Activated CD8-positive, alpha-beta memory T cell treated with anti-CD3 and anti-CD28 coated beads, Interleukin-2, amount 50 U/mL, for 4 hours (primary cell): ENCODE results near the gene SOX5.
"Not testable (repeated sequence)": the region's sequence is repeated elsewhere in the genome, so short reads cannot be mapped to it uniquely, and the experiment has no call there.

Source experiments
- DNase-seq: peaks from one replicate; pipeline ENCODE4 v3.0.0-alpha.2; 2020

SOX5 gene

GRCh38 chr12:23906329-23906728, 43.1 kb downstream of the SOX5 start:
- no peak for DNase-seq

GRCh38 chr12:23899434-23899833, 50.0 kb downstream of the SOX5 start:
- no peak for DNase-seq

GRCh38 chr12:23898121-23898520, 51.3 kb downstream of the SOX5 start:
- DNase-seq, result no peak

GRCh38 chr12:23895792-23896218, 53.7 kb downstream of the SOX5 start:
- no peak for DNase-seq

GRCh38 chr12:23893611-23894010, 55.9 kb downstream of the SOX5 start:
- DNase-seq, result no peak

GRCh38 chr12:23891115-23891514, 58.4 kb downstream of the SOX5 start:
- DNase-seq, result no peak

GRCh38 chr12:23889069-23889440, 60.4 kb downstream of the SOX5 start:
- DNase-seq, result no peak

GRCh38 chr12:23888396-23889068, 60.9 kb downstream of the SOX5 start:
- DNase-seq, result no peak

GRCh38 chr12:23887055-23887835, 62.2 kb downstream of the SOX5 start:
- no peak for DNase-seq

GRCh38 chr12:23885394-23885793, 64.1 kb downstream of the SOX5 start:
- no peak for DNase-seq

GRCh38 chr12:23884909-23885308, 64.6 kb downstream of the SOX5 start:
- no peak for DNase-seq

GRCh38 chr12:23880988-23881387, 68.5 kb downstream of the SOX5 start:
- DNase-seq, result no peak

- not testable (repeated sequence) for DNase-seq
Observed at GRCh38 chr12:23876618-23877017, 72.9 kb downstream of the SOX5 start.

- no peak for DNase-seq
Observed at GRCh38 chr12:23867794-23868193, 81.7 kb downstream of the SOX5 start.

- no peak for DNase-seq
Observed at GRCh38 chr12:23862701-23863100, 86.8 kb downstream of the SOX5 start.

GRCh38 chr12:23860019-23860418, 89.5 kb downstream of the SOX5 start:
- no peak for DNase-seq

GRCh38 chr12:23857178-23857577, 92.3 kb downstream of the SOX5 start:
- DNase-seq, result no peak

GRCh38 chr12:23855813-23856212, 93.7 kb downstream of the SOX5 start:
- no peak for DNase-seq

- DNase-seq, result no peak
Observed at GRCh38 chr12:23854598-23854997, 94.9 kb downstream of the SOX5 start.

- no peak for DNase-seq
Observed at GRCh38 chr12:23853640-23854039, 95.8 kb downstream of the SOX5 start.

- DNase-seq, result no peak
Observed at GRCh38 chr12:23851602-23852001, 97.9 kb downstream of the SOX5 start.

- no peak for DNase-seq
Observed at GRCh38 chr12:23847857-23848256, 101.6 kb downstream of the SOX5 start.

GRCh38 chr12:23843958-23844357, 105.5 kb downstream of the SOX5 start:
- no peak for DNase-seq

- no peak for DNase-seq
Observed at GRCh38 chr12:23834076-23834475, 115.4 kb downstream of the SOX5 start.

- DNase-seq, result no peak
Observed at GRCh38 chr12:23831739-23832138, 117.7 kb downstream of the SOX5 start.
